Activated naive CD4-positive, alpha-beta T cell treated with anti-CD3 and anti-CD28 coated beads for 36 hours (primary cell): ENCODE results near the gene EML4. TPM values are rescaled to one million over a fixed set of nuclear protein-coding genes. Genes with fewer than 3 reads are reported as not detected.
"Not testable (repeated sequence)": the region's sequence is repeated elsewhere in the genome, so short reads cannot be mapped to it uniquely, and the experiment has no call there.

Experiments
- CTCF ChIA-PET: fragments of 350-600 bp; sonication (Branson Sonifier 250); formaldehyde crosslinking; loops from one replicate; lab custom pipeline; 2021; ENCODE audit warnings: antibody characterized with exemption; lab: Charles Lee
- DNase-seq: peaks from one replicate; pipeline ENCODE4 v3.0.0-alpha.2; 2020
- H3K27ac Mint-ChIP-seq: one replicate; pipeline ENCODE4 v1.8.0; 2021; ENCODE audit warnings: mild to moderate bottlenecking, mixed read lengths
- H3K27me3 Mint-ChIP-seq: one replicate; pipeline ENCODE4 v1.8.0; 2021; ENCODE audit warnings: low read depth, mixed read lengths
- H3K36me3 Mint-ChIP-seq: one replicate; pipeline ENCODE4 v1.8.0; 2021; ENCODE audit warnings: low read depth, mixed read lengths
- H3K4me1 Mint-ChIP-seq: one replicate; pipeline ENCODE4 v1.8.0; 2021; ENCODE audit warnings: low read depth, mixed read lengths
- H3K4me3 Mint-ChIP-seq: one replicate; pipeline ENCODE4 v1.8.0; 2021; ENCODE audit warnings: mild to moderate bottlenecking, moderate library complexity, mixed read lengths
- H3K9me3 Mint-ChIP-seq: one replicate; pipeline ENCODE4 v1.8.0; 2021; ENCODE audit warnings: mixed read lengths
- intact Hi-C: fragments of 100-400 bp; cut with micrococcal nuclease; formaldehyde crosslinking; loops from one replicate; pipeline ENCODE4 v1.15.1; 2023
- total RNA-seq, 2 experiments: library from RNA; stranded (reverse); gene quantifications; one replicate each; pipeline ENCODE4 v1.2.3, GENCODE V29; 2021

Gene EML4
- total RNA-seq, 2 experiments from 2014 or later, result 65.8 to 65.9 TPM

DNA sequence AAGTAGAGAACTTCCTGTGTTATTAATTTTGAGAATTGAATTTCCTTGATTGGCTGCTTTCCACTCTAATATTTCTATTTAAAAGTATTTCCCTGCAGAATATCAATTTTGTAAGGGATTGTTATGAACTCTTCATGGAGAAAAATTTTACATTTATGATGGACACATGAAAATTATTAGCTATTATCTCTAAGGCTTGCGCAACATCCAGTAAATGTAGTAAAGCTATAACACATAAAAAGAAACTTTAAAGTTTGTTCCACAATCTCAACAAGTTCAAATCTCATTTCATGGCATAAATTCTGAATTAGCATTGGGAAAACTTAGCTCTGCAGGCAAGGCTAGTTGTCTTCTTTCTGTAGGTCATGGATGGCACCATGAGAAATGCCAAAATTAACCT lies 4.2 kb upstream of the EML4 start:
- CTCF ChIA-PET, result no interaction called here
- Mint-ChIP-seq H3K27me3 (no peaks in the 10 kb centered on the region), H3K27ac (no peak overlapping the region), H3K36me3 (no peaks in the 10 kb centered on the region), H3K4me1 (peaks cover 8% of the 10 kb centered on the region), H3K4me3 (no peak overlapping the region), H3K9me3 (no peaks in the 10 kb centered on the region)
- intact Hi-C loops, result no loop called here
- DNase-seq, result no peak

- Mint-ChIP-seq H3K36me3 (no peaks in the 10 kb centered on the region), H3K27ac (no peak overlapping the region), H3K4me3 (no peak overlapping the region), H3K4me1 (peaks cover 12% of the 10 kb centered on the region), H3K9me3 (no peaks in the 10 kb centered on the region), H3K27me3 (no peaks in the 10 kb centered on the region)
- CTCF ChIA-PET, result interaction anchor here (1.0 to 1.4 kb wide), 2 partner anchors 11 to 28 kb away, joined by 3 to 4 read pairs; no protein-coding TSS in a partner anchor
- intact Hi-C loops, result no loop called here
- DNase-seq, result no peak
Measured at GRCh38 chr2:42167458-42167857, 1.7 kb upstream of the EML4 start.

DNA sequence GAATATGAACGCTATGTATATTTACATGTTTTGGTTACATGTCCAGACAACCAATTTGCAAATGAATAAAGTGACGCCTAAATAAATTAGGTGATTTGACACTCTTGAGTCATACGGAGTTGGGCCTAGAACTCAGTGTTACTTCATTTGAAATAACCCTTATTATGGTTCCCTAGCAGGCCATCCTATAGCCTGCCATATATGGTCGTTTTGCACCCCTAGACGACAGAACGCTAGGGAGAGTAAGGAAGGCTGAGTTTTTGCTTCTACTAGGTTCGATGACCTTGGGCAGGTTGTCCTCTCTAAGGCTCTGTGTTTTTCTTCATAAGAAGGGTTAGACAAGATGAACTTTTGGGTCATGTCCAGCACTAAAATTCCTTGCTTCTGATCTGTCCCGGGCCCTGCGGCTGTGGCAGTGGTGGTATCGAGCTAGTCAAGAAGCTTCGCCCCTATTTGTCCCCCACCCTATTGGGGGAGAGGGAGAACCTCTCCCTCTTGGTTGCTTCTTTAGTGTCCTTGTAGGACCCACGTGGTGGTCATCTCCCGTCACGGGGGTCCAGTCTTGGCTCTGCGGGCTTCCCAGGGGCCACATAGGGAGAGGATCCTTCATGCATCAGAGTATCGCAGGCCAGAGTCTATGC lies 574 bp upstream of the EML4 start:
- H3K27ac Mint-ChIP-seq, result peak overlapping the region; percentile 70
- intact Hi-C loops, result loop anchor here (1.0 kb wide), 4 partner anchors 18 to 193 kb away; partner anchors contain the start of gene COX7A2L
- H3K4me3 Mint-ChIP-seq, result no peak overlapping the region

GRCh38 chr2:42169874-42170521 lies 845 bp downstream of the EML4 start:
- CTCF ChIA-PET, result interaction anchor here (2.2 to 4.9 kb wide), 3 partner anchors 26 to 74 kb away, joined by 10 to 30 read pairs (median 16); no protein-coding TSS in a partner anchor
- DNase-seq, result peak; percentile 23

More for the DNA sequence above, 574 bp upstream of the EML4 start:
- Mint-ChIP-seq H3K9me3 (no peaks in the 10 kb centered on the region), H3K27me3 (no peaks in the 10 kb centered on the region), H3K4me1 (peaks cover 22% of the 10 kb centered on the region), H3K36me3 (no peaks in the 10 kb centered on the region)
- CTCF ChIA-PET, result interaction anchor here (1.2 kb wide), 1 partner anchor 33 kb away, joined by 4 read pairs; no protein-coding TSS in a partner anchor
- DNase-seq, result no peak

DNA sequence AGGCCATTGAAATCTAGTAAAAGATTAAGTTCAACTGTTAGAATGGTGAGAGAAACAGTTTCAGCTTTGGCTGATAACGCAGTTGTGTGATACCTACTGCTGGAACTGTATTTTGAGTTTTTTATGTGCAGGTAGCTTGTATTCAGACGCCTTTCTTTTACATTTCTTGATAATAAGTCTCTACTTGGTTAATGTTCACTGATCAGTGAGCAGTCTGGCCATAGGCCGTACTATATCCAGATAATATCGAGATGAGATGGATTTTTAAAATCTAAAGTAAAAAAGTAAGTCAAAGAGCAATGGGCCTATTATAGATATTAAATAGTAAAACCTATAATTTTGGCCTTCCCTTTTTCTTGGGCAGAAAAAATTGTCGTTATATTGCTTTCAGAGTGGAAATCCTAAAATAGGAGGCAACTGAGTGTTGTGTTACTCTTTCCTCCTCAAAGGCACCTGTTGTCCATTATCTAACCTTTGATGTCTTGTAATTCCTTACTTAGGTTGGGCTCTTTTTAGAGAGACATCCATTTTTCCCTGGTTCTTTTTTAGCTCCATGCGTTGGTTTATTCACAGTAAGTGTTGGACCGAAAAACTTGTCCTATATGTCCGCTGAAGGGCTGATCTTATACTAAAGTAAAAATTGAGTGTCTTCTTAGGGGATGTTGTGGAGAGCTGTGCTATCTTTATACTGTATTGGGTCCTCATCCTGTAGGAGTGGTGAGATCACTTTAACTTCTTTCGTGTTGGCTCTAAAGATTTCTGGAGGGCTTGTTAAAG lies 1.7 kb downstream of the EML4 start:
- intact Hi-C loops, result loop anchor here (1.0 to 2.0 kb wide), 4 partner anchors 14 to 639 kb away; no protein-coding TSS in a partner anchor
- CTCF ChIA-PET, result interaction anchor here (0.6 to 4.9 kb wide), 15 partner anchors 11 to 157 kb away, joined by 3 to 30 read pairs (median 4); no protein-coding TSS in a partner anchor
- peaks cover 26% of the 10 kb centered on the region for H3K4me1 Mint-ChIP-seq

More at GRCh38 chr2:42169874-42170521, 845 bp downstream of the EML4 start:
- H3K36me3 Mint-ChIP-seq, result no peaks in the 10 kb centered on the region
- intact Hi-C loops, result loop anchor here (1.0 to 2.0 kb wide), 7 partner anchors 15 to 640 kb away; partner anchors contain the start of gene COX7A2L
- H3K27ac Mint-ChIP-seq, result no peak overlapping the region
- no peak overlapping the region for H3K4me3 Mint-ChIP-seq
- H3K4me1 Mint-ChIP-seq, result peaks cover 23% of the 10 kb centered on the region
- no peaks in the 10 kb centered on the region for H3K27me3 Mint-ChIP-seq
- H3K9me3 Mint-ChIP-seq, result no peaks in the 10 kb centered on the region

GRCh38 chr2:42171396-42171980 lies 2.3 kb downstream of the EML4 start:
- Mint-ChIP-seq H3K27me3 (no peaks in the 10 kb centered on the region), H3K4me3 (no peak overlapping the region), H3K27ac (no peak overlapping the region), H3K4me1 (peaks cover 33% of the 10 kb centered on the region), H3K36me3 (peaks cover 7% of the 10 kb centered on the region), H3K9me3 (no peaks in the 10 kb centered on the region)
- no peak for DNase-seq
- intact Hi-C loops, result loop anchor here (1.0 to 2.0 kb wide), 3 partner anchors 13 to 67 kb away; no protein-coding TSS in a partner anchor
- CTCF ChIA-PET, result interaction anchor here (0.6 to 4.9 kb wide), 18 partner anchors 10 to 639 kb away, joined by 3 to 30 read pairs (median 4); no protein-coding TSS in a partner anchor

More for the DNA sequence above, 1.7 kb downstream of the EML4 start:
- no peaks in the 10 kb centered on the region for H3K9me3 Mint-ChIP-seq
- no peak overlapping the region for H3K4me3 Mint-ChIP-seq
- no peak overlapping the region for H3K27ac Mint-ChIP-seq
- H3K36me3 Mint-ChIP-seq, result peaks cover under 1% of the 10 kb centered on the region
- no peaks in the 10 kb centered on the region for H3K27me3 Mint-ChIP-seq
- no peak for DNase-seq

GRCh38 chr2:42172020-42172419 lies 2.9 kb downstream of the EML4 start:
- Mint-ChIP-seq H3K27me3 (no peaks in the 10 kb centered on the region), H3K36me3 (peaks cover 8% of the 10 kb centered on the region), H3K9me3 (no peaks in the 10 kb centered on the region), H3K27ac (no peak overlapping the region), H3K4me3 (no peak overlapping the region), H3K4me1 (peaks cover 36% of the 10 kb centered on the region)
- intact Hi-C loops, result loop anchor here (1.0 kb wide), 1 partner anchor 8 kb away; no protein-coding TSS in a partner anchor
- DNase-seq, result no peak
- CTCF ChIA-PET, result interaction anchor here (0.7 to 4.9 kb wide), 16 partner anchors 10 to 638 kb away, joined by 3 to 30 read pairs (median 4); no protein-coding TSS in a partner anchor

- peaks cover 38% of the 10 kb centered on the region for H3K4me1 Mint-ChIP-seq
- H3K4me3 Mint-ChIP-seq, result no peak overlapping the region
- no peak for DNase-seq
- H3K36me3 Mint-ChIP-seq, result peaks cover 8% of the 10 kb centered on the region
- CTCF ChIA-PET, result interaction anchor here (0.7 to 4.9 kb wide), 10 partner anchors 9 to 86 kb away, joined by 3 to 30 read pairs (median 4); no protein-coding TSS in a partner anchor
- intact Hi-C loops, result loop anchor here (1.0 kb wide), 1 partner anchor 8 kb away; no protein-coding TSS in a partner anchor
- no peak overlapping the region for H3K27ac Mint-ChIP-seq
- H3K9me3 Mint-ChIP-seq, result no peaks in the 10 kb centered on the region
- H3K27me3 Mint-ChIP-seq, result no peaks in the 10 kb centered on the region
Measured at GRCh38 chr2:42172566-42172965, 3.4 kb downstream of the EML4 start.

GRCh38 chr2:42173467-42173866 lies 4.3 kb downstream of the EML4 start:
- H3K27ac Mint-ChIP-seq, H3K9me3 Mint-ChIP-seq, H3K4me3 Mint-ChIP-seq, H3K27me3 Mint-ChIP-seq, DNase-seq, intact Hi-C loops, H3K36me3 Mint-ChIP-seq: not testable (repeated sequence)
- CTCF ChIA-PET, result interaction anchor here (0.7 to 4.9 kb wide), 4 partner anchors 8 to 82 kb away, joined by 4 to 30 read pairs (median 10); no protein-coding TSS in a partner anchor
- H3K4me1 Mint-ChIP-seq, result peaks cover 46% of the 10 kb centered on the region

DNA sequence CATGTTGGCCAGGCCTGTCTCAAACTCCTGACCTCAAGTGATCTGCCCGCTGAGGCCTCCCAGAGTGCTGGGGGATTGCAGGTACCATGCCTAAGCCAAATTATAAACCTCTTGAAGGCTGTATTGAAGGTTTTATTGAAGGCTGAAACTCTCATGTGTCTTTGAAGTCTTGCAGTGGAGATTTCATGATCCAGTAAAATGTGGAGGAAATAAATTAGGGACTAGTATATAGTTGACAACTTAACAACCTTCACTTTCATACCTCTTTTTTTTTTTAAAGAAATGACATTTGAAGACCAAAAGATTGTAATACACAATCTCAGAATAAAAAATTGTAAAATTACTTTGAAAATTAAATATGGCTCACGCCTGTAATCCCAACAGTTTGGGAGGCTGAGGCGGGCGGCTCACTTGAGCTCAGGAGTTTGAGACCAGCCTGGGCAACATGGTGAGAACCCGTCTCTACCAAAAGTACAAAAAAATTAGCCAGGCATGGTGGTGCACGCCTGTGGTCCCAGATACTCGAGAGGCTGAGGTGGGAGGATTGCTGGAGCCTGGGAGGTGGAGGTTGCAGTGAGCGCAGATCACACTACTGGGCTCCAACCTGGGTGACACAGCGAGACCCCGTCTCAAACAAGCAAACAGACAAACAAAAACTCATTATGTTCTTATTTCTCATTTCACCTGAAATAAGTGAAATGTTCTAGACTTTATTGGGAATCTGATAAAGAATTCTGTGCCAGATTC lies 8.0 kb downstream of the EML4 start:
- peaks cover 10% of the 10 kb centered on the region for H3K36me3 Mint-ChIP-seq
- DNase-seq, result no peak
- H3K27me3 Mint-ChIP-seq, result no peaks in the 10 kb centered on the region
- no peaks in the 10 kb centered on the region for H3K9me3 Mint-ChIP-seq
- no peak overlapping the region for H3K27ac Mint-ChIP-seq
- H3K4me3 Mint-ChIP-seq, result no peak overlapping the region
- H3K4me1 Mint-ChIP-seq, result peaks cover 72% of the 10 kb centered on the region
- intact Hi-C loops, result no loop called here
- CTCF ChIA-PET, result interaction anchor here (0.7 kb wide), 1 partner anchor 19 kb away, joined by 3 read pairs; no protein-coding TSS in a partner anchor

DNA sequence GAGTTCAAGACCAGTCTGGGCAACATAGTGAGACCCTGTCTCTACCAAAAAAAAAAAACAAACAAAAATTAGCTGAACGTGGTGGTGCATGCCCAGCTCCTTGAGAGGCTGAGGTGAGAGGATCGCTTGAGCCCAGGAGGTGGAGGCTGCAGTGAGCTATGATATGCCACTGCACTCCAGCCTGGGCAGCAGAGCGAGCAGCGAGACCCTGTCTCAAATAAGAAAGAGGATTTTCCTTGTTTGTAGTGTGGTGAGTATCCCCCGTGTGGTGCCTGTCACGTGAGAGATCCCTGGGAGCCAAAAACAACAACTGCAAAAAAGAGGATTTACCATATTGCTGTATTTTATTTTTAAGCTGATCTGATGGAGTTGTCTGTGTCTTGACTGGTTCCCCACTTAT lies 9.2 kb downstream of the EML4 start:
- H3K9me3 Mint-ChIP-seq, result no peaks in the 10 kb centered on the region
- H3K4me1 Mint-ChIP-seq, result peaks cover 70% of the 10 kb centered on the region
- intact Hi-C loops, result no loop called here
- H3K36me3 Mint-ChIP-seq, result peaks cover 10% of the 10 kb centered on the region
- H3K4me3 Mint-ChIP-seq, result no peak overlapping the region
- H3K27me3 Mint-ChIP-seq, result no peaks in the 10 kb centered on the region
- no peak overlapping the region for H3K27ac Mint-ChIP-seq
- DNase-seq, result no peak
- CTCF ChIA-PET, result interaction anchor here (0.6 to 1.4 kb wide), 4 partner anchors 12 to 83 kb away, joined by 3 to 7 read pairs (median 4); no protein-coding TSS in a partner anchor
